Heart left ventricle (tissue), 16 donors: Measurements from ENCODE around the gene NYAP2. TPM values are rescaled to one million over a fixed set of nuclear protein-coding genes. Genes with fewer than 3 reads are reported as not detected.

Experiments
- ATAC-seq, 4 donors: fragments of 200-7000 bp; cut with Tn5 transposase; one replicate each; pipeline ENCODE4 v1.9.1; 2020 to 2022; ENCODE audit warnings: moderate library complexity in 4 of 4, mild to moderate bottlenecking in 3 of 4, moderate number of reproducible peaks in 1 of 4
- DNase-seq, 5 donors: peaks; one replicate each; pipeline ENCODE4 v3.0.0-alpha.2; 2020
- H3K27ac ChIP-seq, 12 donors: fragments of 200-600 bp; sonication (generic) in 4 of 12; one replicate each; pipeline versions ENCODE4 v1.5.0 to v1.8.0; 2016 to 2022; ENCODE audit warnings: mild to moderate bottlenecking in 2 of 12
- H3K27me3 ChIP-seq, 9 donors: fragments of 200-600 bp; sonication (generic) in 2 of 9; one replicate each; pipeline versions ENCODE4 v1.5.1 to v1.8.0; 2016 to 2022; ENCODE audit warnings: mild to moderate bottlenecking in 3 of 9
- H3K36me3 ChIP-seq, 9 donors: fragments of 200-600 bp; sonication (generic) in 2 of 9; one replicate each; pipeline versions ENCODE4 v1.5.0 to v1.8.0; 2018 to 2022; ENCODE audit warnings: mild to moderate bottlenecking in 2 of 9
- H3K4me1 ChIP-seq, 12 donors: fragments of 200-600 bp; sonication (generic) in 4 of 12; one replicate each; pipeline versions ENCODE4 v1.5.0 to v1.8.0; 2016 to 2022; ENCODE audit warnings: mild to moderate bottlenecking in 3 of 12
- H3K4me3 ChIP-seq, 12 donors: fragments of 200-600 bp; sonication (generic) in 4 of 12; one replicate each; pipeline versions ENCODE4 v1.5.0 to v1.8.0; 2017 to 2022; ENCODE audit warnings: mild to moderate bottlenecking in 9 of 12, moderate library complexity in 4 of 12
- H3K9me3 ChIP-seq, 12 donors: fragments of 200-600 bp; sonication (generic) in 4 of 12; one replicate each; pipeline versions ENCODE4 v1.5.0 to v1.8.0; 2016 to 2022; ENCODE audit warnings: mild to moderate bottlenecking in 1 of 12
- POLR2A ChIP-seq, 2 donors: fragments of 450-650 bp; IDR thresholded peaks; one replicate each; pipeline ENCODE4 v1.6.1; 2017; ENCODE audit warnings: antibody characterized with exemption in 2 of 2, mild to moderate bottlenecking in 2 of 2, moderate library complexity in 2 of 2
- WGBS, 4 donors: extraction: QIAGEN DNeasy Blood & Tissue Kit in 2 of 4; methylation state at CpG; one replicate each; pipeline versions ENCODE4 v1.1.5 to v1.1.7; 2013 to 2018; 5-methylcytosine and 5-hydroxymethylcytosine counted together
- intact Hi-C, 10 donors: fragments of 100-400 bp; cut with DNase I; formaldehyde crosslinking; loops; one replicate each; pipeline versions ENCODE4 v1.11.1 to v1.14.2; 2022
- polyA plus RNA-seq, 2 donors: library from polyadenylated mRNA; stranded (reverse); fragments of 200-250 nt; gene quantifications; one replicate each; pipeline ENCODE4 v1.2.3, GENCODE V29; 2013
- total RNA-seq, 9 donors: library from RNA; depleted of rRNA in 2 of 9; stranded (reverse); fragments of >200 nt in 2 of 9; fragmentation: NEBNext Ultra II Directional in 3 of 9; extraction: Animal tissue kit (Norgen Biotek cat#: 25700) in 3 of 9; gene quantifications; one replicate each; pipeline versions ENCODE4 v1.1.0 to v1.2.4, GENCODE V29; 2016 to 2023
- TF ChIP-seq, protein P1 (sequence below), 12 donors: fragments of 200-600 bp; sonication (generic) in 4 of 12; IDR thresholded peaks; one replicate each; pipeline versions ENCODE4 v1.5.0 to v1.8.0; 2018 to 2022; ENCODE audit warnings: antibody characterized with exemption in 12 of 12, mild to moderate bottlenecking in 5 of 12
- donor health status: ischemic (EF 13 %, LVEDD 7.1; RV severe dilation, severe dysfunction).
- donor health status: healthy with polysubstance abuse.
- donor health status: DM: no; HTN: yes; CAD: no.
- donor health status: DM: no; HTN: no; CAD: no.
- donor health status: ischemic (EF 25% LVEDD 6.9; RV normal size, moderate dysfunction).
- donor health status: ischemic (EF 25% LVEDD 5.7; RV mildly dilated, moderate dysfunction).
- donor health status: healthy.
- donor health status: DM: yes; HTN: yes; CAD: no.
- donor health status: ischemic (EF 35%, LVEDD 5.7; RV mildly dilated, moderate dysfunction).
- donor health status: nonischemic (EF 11% LVEDD 7.7; RV severe dilation, severe dysfunction).
- donor health status: DM: yes; HTN: yes; CAD: no.
- donor health status: PGD.
- donor health status: ischemic (EF 29% LVEDD 5.4; RV normal size, mild dysfunction).
- donor health status: nonischemic (EF 23%, LVEDD 6.1; RV moderate dilation, normal function).

Gene NYAP2
- total and polyA plus RNA-seq, 11 donors, result not detected

DNA sequence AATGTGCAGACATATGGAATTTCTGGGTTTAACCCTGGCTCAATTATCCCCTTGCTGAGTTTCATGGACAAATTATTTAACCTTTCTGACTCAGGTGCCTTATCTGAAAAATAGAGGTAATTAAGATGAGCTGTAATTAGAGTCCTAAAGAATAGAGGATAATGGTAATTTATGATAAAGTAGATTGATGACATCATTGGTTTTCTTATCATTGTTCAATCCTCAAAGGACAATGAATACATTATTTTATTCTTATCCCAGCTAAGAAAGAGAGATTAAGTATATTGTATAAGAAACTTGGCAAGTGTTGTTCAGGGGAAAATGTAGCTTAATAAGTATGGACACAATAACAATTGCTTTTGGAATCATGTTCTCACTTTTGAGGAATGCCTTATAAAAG, 279.3 kb downstream of the NYAP2 start:
- ATAC-seq, result no peak
- no peaks in the 10 kb centered on the region for H3K4me1 ChIP-seq

DNA sequence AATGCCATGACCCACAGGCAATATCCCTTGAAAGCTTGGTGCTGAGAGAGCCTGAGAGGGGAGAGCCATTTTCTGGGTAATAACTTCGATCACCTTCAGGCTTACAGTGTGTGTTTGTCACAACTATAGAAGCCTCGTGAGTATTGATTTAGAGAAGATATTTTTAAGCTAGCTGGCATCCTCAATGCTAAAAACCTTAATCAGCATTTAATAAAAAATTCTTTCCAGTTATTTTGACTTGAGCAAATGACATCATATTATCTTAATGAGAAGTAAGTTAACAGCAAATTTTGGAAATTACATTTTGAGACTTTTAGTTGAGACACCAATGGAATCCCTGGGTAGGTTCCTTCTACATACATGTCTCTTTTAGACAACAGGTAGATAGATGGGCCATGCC, 283.7 kb downstream of the NYAP2 start:
- no peaks in the 10 kb centered on the region for H3K9me3 ChIP-seq
- H3K4me1 ChIP-seq, result no peaks in the 10 kb centered on the region
- ATAC-seq (no peak), DNase-seq (no peak)
- intact Hi-C loops, result no loop called here
- no peak for TF ChIP-seq POLR2A (IDR thresholded peaks at IDR 0.05)
- TF ChIP-seq, protein P1, sequence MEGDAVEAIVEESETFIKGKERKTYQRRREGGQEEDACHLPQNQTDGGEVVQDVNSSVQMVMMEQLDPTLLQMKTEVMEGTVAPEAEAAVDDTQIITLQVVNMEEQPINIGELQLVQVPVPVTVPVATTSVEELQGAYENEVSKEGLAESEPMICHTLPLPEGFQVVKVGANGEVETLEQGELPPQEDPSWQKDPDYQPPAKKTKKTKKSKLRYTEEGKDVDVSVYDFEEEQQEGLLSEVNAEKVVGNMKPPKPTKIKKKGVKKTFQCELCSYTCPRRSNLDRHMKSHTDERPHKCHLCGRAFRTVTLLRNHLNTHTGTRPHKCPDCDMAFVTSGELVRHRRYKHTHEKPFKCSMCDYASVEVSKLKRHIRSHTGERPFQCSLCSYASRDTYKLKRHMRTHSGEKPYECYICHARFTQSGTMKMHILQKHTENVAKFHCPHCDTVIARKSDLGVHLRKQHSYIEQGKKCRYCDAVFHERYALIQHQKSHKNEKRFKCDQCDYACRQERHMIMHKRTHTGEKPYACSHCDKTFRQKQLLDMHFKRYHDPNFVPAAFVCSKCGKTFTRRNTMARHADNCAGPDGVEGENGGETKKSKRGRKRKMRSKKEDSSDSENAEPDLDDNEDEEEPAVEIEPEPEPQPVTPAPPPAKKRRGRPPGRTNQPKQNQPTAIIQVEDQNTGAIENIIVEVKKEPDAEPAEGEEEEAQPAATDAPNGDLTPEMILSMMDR (IDR thresholded peaks at IDR 0.05), result no peak
- H3K27me3 ChIP-seq, result no peaks in the 10 kb centered on the region
- 70 to 79% (median 73%) methylated on average over 2 of the region's 2 CpGs for WGBS, 4 donors
- no peaks in the 10 kb centered on the region for H3K36me3 ChIP-seq
- no peak overlapping the region for H3K4me3 ChIP-seq
- no peak overlapping the region for H3K27ac ChIP-seq

More for the DNA sequence above, 279.3 kb downstream of the NYAP2 start:
- H3K36me3 ChIP-seq, result no peaks in the 10 kb centered on the region
- H3K27me3 ChIP-seq, result no peaks in the 10 kb centered on the region
- no peak overlapping the region for H3K4me3 ChIP-seq
- TF ChIP-seq, protein P1 (IDR thresholded peaks at IDR 0.05), result no peak
- no peak for TF ChIP-seq POLR2A (IDR thresholded peaks at IDR 0.05)
- intact Hi-C loops, result loop anchor here in 3 of 10 donors (10.0 kb wide), 2 partner anchors 116 to 206 kb away; no protein-coding TSS in a partner anchor
- H3K9me3 ChIP-seq, result no peaks in the 10 kb centered on the region
- no peak for DNase-seq
- H3K27ac ChIP-seq, result no peak overlapping the region

- no peaks in the 10 kb centered on the region for H3K36me3 ChIP-seq
- no peak overlapping the region for H3K27ac ChIP-seq
- WGBS, 4 donors, result 72 to 78% (median 77%) methylated on average over 1 of the region's 1 CpG
- DNase-seq, result no peak
- ATAC-seq, result no peak
- TF ChIP-seq, protein P1 (IDR thresholded peaks at IDR 0.05), result no peak
- TF ChIP-seq POLR2A (IDR thresholded peaks at IDR 0.05), result no peak
- no peaks in the 10 kb centered on the region for H3K27me3 ChIP-seq
- H3K4me1 ChIP-seq, result no peaks in the 10 kb centered on the region
- intact Hi-C loops, result no loop called here
- no peak overlapping the region for H3K4me3 ChIP-seq
- no peaks in the 10 kb centered on the region for H3K9me3 ChIP-seq
Measured at GRCh38 chr2:225690153-225690552, 290.6 kb downstream of the NYAP2 start.

DNA sequence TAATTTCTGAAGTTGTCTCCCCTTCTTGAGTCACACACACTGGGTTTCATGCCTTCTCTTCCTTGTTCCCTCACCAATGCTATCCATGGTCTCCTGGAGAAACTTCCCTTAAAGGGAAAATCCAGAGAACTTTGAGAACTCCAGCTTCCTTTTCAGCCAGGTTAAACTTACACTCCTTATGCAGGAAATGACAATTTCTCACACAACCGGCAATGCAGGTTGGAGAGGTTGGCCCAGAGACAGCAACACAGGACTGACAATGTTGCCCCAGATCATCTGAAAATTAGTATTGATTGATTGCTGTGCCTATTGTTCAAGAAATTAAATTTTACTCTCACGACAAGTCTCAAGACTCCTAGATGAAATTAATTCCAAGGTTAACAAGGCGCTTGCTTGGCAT, 292.2 kb downstream of the NYAP2 start:
- no peaks in the 10 kb centered on the region for H3K36me3 ChIP-seq
- TF ChIP-seq, protein P1 (IDR thresholded peaks at IDR 0.05), result no peak
- no peak for TF ChIP-seq POLR2A (IDR thresholded peaks at IDR 0.05)
- no peak overlapping the region for H3K4me3 ChIP-seq
- ATAC-seq, result no peak
- DNase-seq, result no peak
- no peaks in the 10 kb centered on the region for H3K4me1 ChIP-seq
- no peaks in the 10 kb centered on the region for H3K27me3 ChIP-seq
- H3K27ac ChIP-seq, result no peak overlapping the region
- intact Hi-C loops, result no loop called here
- 63 to 94% (median 86%) methylated on average over 3 of the region's 3 CpGs for WGBS, 4 donors
- no peaks in the 10 kb centered on the region for H3K9me3 ChIP-seq
